GM19397 (cell line): ENCODE measurements around the gene TMEM52.

ENCODE experiments used
- ATAC-seq: cut with Tn5 transposase; IDR thresholded peaks from one replicate; pipeline ENCODE4 v1.9.1; 2021; ENCODE audit warnings: mild to moderate bottlenecking, moderate library complexity; ENCODE audit not compliant: unreplicated experiment

Gene TMEM52

DNA sequence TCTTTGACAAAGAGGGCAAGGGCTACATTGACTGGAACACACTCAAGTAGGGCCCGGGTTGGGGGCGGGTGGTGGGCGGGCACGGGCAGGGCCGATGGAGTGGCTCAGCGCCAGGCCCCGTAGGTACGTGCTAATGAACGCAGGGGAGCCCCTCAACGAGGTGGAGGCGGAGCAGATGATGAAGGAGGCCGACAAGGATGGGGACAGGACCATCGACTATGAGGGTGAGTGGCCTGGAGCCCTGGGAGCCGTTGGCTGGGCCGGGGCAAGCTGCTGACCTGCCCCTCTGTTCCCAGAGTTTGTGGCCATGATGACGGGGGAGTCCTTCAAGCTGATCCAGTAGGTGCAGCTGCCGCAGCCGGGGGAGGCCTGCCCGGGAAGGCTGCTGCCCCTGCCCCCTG lies 2.2 kb downstream of the TMEM52 start:
- ATAC-seq: no peak

DNA sequence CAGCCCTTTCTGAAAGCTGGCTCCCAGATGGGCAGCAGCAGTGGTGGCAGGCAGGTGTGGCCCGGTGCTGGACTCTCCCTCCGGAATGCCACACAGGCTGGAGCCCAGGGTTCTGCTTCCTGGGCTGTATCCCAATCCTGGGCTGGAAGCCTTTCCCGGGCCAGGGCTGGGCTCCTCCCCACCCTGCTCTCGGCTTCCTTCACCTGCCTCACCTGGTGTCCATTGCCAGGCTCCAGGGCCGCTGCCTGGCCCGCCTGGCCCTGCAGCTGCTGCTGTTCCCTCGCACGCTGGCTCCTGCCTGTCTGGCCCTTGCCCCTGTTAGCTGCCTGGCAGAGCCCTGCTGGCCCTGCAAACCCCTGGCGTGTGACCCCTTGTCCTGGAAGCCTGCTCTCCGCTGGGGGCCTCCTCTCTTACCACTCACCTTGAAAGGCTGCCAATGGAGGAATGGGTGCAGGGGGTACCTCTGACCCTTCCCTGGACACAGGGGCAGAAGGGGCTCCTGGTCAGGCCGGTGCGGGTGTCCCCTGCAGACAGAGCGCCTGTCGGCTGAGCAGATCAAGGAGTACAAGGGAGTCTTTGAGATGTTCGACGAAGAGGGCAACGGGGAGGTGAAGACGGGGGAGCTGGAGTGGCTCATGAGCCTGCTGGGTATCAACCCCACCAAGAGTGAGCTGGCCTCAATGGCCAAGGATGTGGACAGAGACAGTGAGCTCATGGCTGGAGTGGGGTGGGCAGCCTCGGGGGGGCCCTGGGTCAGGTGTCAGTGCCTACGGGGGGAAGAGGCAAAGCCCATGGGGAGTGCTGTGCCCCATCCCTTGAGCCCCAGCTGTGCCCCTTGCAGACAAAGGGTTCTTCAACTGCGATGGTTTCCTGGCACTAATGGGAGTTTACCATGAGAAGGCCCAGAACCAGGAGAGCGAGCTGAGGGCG lies 2.9 kb downstream of the TMEM52 start:
- ATAC-seq: no peak

DNA sequence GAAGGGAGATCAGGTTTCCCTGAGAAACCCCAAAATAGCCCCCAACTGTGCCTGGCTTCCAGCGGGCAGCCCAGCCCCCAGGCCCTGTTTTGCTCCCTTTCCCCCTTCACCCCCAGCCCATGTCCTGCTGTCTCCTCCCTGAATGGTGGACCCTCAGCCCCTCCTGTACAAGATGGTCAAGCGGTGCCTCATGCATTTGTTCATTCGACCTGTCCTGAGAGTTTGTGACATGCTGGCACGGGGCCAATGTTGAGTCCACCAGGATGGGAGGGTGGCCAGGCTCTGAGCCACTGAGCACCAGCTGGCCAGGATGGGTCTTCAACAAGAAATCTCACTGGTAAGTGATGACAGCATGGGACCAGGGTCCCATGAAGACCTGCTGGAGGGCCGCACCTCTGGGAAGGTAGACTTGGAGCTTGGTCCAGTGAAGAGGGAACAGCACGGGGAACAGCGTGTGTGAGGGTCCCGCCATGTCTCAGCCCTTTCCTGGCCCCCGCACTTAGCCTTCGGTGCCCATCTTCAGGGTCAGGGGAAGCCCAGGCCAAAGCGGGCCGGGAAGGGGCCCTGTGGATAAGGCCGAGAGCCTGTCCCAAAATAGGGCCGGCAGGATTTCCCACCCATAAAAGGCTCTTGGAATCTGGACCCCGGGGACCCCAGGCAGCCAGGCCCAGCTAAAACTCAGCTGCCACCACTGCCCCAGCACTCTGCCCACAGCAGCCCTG lies 3.9 kb downstream of the TMEM52 start, which contains the start of gene CALML6:
CALML6 (plus strand) TSS at position 290 of the 722 bp plus-strand sequence; CDS start at position 311, 21 bp downstream.
- ATAC-seq: no peak

DNA sequence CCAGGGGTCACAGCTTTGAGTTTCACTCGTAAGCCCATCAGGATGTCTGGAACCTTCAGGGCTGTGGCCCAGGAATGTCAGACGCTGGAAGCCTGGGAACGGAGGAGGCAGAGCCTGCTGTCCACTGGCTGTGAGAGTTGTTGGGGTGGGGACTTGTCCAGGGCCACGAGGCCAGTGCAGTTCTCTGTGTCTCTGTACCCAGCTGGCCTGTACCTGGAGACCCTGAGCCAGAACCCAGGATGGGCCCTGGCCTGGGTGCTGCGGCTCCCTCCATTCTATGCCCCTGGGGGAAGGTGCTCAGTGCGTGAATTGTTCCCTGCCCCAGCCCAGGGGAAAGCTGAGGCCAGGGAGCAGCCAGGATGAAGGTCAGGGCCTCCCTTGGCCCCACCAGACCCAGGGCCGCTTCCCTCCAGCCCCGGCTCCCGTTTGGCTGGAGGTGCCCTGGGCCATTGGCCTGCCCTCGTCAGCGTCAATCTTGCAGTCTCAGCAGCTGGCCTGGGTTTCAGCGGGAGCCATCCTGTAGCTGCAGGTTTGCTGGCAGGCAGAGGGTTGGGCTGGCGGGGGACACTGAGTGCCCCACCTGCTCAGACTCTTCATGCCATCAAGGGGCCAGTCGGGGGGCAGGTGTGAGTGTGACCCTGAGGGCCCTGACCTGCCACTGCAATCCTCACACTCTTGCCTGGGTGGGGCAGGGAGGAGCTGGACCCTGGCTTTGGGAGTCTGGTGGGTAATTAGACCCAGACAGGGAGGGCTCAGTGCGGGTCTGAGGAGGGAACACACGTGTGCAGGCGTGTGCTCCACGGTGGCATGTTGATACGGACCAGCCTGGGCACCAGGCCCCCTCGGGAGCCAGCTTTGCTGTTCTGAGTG lies 4.7 kb downstream of the TMEM52 start:
- no peak for ATAC-seq

DNA sequence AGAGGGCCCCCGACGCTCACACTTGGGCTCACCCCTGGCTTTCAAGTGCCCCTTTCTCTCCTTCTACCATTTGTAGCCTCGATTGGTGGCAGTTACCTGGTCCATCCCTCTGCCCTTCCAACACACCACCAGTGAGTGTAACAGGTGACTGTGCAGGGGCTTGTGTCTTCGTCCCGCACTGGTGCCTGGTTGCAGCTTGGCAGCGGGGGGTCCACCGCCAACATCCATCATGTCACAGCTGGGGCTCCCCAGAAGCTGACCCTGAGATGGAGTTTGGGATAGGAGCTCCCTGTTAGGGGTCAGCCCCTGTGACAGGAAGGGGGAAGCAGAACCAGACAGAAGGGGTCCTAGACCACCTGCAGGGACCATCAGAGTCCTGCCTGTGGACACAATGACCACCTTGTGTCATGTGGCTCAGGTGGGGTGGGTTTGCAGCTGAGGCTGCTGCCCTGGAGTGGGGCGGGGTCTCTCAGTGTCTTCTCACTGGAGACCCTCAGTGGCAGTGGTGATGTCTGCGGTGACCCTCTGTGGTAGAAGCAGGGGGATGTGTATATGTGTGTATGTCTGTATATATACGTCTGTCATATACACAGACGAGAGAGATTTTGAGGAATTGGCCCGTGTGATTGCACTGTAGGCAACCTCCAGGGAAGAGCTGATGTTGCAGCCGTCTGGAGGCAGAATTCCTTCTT lies 7.6 kb downstream of the TMEM52 start:
- no peak for ATAC-seq

DNA sequence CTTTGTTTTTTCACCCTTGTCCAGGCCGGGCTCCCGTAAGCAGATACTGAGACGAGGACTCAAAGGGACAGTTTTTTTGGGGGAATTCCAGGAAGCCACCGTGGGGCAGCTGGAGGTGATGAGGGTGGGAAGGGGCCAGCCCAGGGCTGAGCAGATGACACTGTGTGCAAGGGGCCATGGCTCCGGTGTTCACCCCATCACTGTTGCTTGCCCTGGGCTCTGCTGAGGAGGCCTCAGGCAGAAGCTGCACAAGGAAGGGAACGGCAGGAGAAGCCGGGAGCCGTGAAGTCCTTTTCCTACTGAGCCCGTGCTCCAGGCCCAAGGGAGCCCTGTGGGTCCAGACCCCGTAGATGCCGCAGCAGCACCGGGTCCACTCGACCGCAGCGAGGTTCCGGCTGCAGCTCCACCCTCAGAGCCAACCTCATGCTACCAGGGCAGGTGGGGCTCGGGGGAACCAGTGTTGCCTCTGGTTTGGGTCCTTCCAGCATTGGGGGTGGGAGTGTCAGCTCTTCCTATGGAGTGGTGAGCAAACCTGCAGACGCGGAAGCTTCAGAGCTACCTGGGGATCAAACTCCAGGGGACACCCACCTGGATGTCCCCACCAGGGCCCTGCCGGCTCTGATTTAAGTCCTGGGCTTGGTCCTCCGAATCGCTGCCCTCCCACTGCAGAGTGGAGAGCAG lies 8.3 kb downstream of the TMEM52 start:
- ATAC-seq: no peak

DNA sequence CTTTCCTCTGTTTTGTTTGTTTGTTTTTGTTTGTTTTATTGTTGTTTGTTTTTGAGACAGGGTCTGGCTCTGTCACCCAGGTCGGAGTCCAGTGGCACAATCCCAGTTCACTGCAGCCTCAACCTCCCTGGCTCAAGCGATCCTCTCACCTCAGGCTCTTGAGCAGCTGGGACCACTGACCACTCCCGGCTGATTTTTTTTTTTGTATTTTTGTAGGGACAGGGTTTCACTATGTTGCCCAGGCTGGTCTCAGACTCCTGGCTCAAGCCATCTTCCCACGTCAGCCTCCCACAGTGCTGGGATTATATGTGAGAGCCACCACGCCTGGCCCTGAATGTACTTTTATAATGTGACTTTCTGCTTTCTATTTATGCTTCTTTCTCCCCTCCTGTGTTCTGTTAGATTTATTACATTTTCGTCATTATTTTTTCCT lies 9.0 kb downstream of the TMEM52 start:
- ATAC-seq: no peak

DNA sequence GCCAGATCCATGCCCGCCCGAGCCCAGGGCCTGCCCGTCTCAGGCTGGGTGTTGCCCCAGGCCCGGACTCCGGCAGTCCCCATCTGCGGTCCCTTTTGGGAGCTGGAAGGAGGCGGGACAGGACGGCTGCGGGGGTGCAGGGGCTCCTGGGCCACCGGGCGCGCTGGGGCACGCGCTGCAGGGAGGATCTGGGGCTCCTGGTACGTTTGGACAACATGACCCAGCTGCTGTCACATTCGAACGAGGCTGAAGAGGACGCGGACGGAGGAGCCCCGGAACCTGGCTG lies 10.6 kb downstream of the TMEM52 start:
- ATAC-seq: no peak

DNA sequence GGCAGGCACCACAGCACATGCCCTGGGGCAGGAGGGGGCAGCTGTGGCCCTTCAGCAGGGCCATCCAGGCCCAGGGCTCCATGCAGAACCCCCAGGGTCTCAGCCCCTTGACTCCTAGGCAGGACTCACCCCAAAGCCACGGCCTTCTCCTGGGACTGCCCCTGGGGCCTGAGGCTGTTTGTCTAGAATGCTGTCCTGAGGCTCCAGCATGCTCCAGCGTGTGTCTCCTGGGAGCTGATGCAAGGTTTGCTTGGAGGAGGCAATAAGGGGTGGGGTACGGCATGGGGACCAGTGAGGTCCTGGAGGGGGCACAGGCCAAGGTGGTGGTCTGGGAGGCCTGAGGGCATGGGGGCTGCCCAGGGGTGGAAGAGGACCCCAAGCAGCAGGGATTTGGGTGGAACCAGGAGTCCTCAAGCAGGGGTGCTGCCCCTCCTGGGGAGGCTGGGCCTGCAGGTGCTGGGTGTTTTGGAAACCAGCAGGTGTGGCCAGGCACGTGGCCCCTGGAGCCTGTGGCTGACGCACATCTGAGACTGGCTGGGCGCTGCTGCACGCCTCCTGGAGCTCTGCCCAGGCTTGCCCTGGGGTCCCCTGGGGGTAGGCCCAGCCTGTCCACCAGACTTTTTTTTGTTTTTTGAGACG lies 11.9 kb downstream of the TMEM52 start:
- no peak for ATAC-seq

DNA sequence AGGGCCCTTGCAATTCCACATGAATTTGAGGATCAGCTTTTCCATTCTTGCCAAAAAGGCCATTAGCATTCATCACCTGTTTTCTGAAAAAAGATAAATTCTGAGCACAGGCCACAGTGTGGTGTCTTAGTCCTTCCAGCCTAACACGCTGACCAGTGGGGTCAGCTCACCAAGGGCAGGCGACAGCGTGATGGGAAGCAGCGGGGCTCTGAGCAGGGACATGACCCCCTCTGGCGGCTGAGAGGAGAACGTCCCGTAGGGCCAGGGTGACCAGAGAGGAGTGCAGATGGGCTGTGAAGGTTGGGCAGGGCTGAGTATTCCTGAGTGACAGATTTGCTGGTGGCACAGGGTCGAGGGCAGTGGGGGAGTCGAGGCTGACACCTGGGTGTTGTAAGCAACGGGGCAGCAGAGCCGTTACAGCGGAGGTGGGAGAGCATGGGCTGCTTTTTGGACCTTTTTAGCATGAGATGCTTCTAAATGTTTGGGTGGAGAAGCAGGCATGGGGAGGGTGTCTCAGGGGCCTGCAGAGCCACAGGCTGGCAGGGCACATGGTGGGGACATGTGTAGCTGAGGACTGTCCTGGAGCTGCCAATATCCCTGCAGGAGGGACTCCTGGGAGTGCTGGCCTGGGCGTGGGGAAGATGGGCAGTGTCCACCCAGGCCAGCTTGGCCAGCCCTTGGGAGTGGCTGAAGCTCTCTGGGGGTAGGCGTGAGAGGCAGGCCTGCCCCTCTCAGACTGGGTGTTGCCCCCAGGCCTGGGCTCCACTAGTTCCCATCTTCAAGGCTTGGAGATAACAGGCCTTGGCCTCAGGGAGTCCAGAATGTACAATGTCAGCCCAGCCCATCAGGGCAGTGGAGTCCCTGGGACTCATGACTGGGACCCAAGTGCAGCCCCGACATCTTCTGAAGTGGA lies 12.6 kb downstream of the TMEM52 start:
- no peak for ATAC-seq

DNA sequence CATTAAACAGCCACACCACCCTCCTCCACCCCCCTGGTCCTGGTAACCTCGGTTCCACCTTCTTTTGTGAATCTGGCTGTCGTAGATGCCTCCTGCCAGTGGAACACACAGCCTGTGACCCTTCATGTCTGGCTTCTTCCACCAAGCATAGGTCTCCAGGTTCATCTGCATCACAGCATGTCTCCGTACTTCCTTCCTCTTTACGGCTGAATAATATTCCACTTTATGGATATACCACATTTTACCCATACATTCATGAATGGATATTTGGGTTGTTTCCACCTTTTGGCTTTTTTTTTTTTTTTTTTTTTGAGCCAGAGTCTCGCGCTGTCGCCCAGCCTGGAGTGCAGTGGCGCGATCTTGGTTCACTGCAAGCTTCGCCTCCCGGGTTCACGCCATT lies 15.9 kb downstream of the TMEM52 start:
- no peak for ATAC-seq

DNA sequence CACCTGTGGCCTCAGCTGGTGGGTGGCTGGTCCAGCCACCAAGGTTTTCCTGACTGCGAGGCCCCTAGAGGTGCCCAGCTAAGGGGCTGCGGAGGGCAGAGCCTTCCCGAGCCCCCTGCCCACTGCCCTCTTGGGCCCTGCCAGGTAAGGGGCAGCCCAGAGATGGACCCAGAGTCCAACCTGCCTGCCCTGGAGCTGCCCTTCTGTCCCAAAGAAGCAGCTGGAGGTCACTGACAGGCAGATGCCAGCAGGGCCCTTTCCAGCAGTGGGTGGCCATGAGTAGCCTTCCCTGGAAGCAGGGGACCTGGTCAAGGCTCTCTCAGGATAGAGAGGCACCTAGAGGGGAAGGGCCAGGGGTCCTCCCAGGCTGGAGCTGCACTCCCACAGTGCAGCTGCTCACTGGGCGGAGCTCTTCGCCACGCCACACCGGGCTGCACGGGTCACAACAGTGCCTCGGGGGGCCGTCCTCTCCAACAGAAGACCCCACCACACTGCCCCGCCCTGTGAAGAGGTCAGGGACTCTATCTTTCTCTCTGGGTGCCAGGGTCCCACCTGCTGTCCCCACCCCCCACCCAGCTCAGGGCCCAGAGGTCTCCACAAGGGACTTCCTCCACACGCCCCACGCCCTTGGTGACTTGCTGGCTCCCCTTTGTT lies 17.3 kb downstream of the TMEM52 start:
- no peak for ATAC-seq

DNA sequence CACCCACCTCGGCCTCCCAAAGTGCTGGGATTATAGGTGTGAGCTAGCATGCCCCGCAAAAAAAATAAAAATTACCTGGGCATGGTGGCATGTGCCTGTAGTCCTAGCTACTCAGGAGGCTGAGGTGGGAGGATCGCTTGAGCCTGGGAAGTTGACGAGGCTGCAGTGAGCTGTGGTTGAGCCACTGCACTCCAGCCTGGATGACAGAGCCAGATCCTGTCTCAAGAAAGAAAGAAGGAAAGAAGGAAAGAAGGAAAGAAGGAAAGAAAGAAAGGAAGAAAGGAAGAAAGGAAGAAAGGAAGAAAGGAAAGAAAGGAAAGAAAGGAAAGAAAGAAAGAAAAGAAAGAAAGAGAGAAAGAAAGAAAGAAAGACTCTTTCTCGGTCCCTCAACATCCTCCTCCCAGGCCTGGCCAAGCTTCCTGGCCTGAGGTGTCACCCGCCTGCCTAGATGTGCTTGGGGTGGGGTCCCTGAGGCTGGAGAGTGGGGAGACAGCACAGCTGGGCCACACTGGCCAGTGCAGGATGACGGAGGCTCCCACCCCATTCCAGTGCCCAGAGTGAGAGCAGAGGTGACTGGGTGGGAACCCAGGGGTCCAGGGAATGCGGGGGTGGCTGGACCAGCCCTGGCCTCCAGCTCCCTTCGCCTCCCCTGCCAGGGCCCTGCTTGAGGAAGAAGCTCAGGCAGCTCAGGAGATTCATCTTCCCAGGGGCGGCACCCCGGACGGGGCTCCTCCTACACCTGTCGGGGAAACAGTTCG lies 18.0 kb downstream of the TMEM52 start:
- ATAC-seq: no peak

DNA sequence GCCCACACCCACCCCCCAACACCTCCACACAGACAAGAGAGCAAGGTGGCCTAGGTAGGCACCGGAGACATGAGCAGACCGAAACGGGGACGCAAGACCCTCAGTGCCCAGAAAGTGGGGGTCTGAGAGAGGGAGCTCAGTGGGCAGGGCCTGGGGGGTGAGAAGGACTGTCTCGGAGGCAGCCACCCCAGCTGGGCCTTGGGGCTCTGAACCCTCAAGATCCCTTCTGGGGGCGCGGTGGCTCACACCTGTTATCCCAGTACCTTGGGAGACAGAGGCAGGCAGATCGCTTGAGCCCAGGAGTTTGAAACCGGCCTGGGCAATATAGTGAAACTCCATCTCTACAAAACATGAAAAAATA lies 19.1 kb downstream of the TMEM52 start:
- no peak for ATAC-seq

DNA sequence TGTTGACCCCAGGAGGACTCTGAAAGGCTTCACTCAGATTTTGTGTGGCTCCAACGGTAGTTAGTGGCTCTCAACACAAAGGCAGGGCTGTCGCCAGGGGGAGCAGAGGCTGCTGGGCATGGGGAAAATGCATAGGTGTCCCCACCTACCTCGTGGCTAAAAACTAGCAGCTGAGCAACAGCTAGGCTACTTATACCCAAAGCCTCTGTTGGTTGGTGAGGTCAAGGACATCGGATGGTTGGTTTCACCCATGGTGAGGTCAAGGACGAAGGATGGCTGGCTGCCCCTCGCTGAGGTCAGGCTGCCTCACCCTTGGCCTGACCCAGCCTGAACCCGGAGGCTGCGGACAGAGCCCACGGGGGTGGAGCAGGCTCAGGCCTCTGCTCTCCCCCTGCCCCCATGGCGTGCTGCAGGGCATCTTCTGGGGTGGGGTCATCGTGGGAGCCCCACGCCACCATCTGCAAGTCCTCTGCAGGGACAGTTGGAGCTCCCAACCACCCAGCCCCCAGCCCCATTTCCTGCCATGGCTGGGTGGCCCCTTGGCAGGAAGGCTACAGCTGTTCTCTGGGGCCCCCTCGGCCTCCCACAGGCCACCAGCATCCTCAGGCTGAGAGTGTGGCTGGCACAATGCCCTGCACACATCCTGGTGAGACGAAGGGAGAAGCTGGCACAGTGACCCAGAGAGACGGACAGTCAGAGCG lies 19.7 kb downstream of the TMEM52 start:
- no peak for ATAC-seq

DNA sequence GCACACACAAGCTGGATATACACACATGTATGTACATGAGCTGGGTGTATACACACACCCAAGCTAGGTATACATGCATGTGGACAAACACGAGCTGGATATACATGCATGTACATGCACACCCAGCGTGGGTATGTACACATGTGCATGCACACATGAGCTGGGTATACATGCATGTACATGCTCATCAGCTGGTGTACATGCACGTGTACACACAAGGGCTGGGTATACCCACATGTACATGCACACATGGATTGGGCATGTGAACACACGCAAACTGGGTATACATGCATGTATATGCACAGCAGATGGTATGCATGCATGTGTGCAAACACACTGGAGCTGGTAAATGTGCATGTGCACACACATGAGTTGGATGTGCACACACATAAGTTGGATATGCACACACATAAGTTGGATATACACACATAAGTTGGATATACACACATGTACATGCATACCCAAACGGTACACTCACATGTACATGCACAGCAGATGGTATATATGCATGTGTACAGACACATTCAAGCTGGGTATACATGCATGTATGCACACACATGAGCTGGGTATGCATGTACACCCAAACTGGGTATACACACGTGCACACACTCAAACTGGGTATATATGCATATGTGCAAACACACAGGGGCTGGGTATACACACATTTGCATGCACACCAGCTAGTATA lies 20.7 kb downstream of the TMEM52 start:
- ATAC-seq: no peak
